GM12878 (cell line): Measurements from ENCODE around the gene PTPRQ. TPM values are rescaled to one million over a fixed set of nuclear protein-coding genes. Genes with fewer than 3 reads are reported as not detected.

ENCODE experiments used
- ATAC-seq: fragments of 200-7000 bp; cut with Tn5 transposase; 3 replicates; pipeline ENCODE4 v1.9.1; 2020; ENCODE audit warnings: mild to moderate bottlenecking, moderate library complexity
- BruUV-seq: library from RNA; stranded (reverse); fragments of 400-500 nt; replicated peaks from 2 replicates; lab custom pipeline; 2021; lab: Mats Ljungman, UMichigan
- CTCF ChIA-PET: fragments of 300-600 bp; sonication (Branson Sonifier 250); formaldehyde crosslinking; extraction: SDS; loops from one replicate; lab custom pipeline; 2021; ENCODE audit warnings: inconsistent platforms; lab: Yijun Ruan, JAX
- POLR2A ChIA-PET: fragments of 350-600 bp; formaldehyde crosslinking; extraction: SDS; loops from one replicate; lab custom pipeline; 2021; ENCODE audit warnings: inconsistent platforms; lab: Charles Lee
- RAD21 ChIA-PET: fragments of 300-600 bp; sonication (Branson Sonifier 250); formaldehyde crosslinking; loops from one replicate; lab custom pipeline; 2023; ENCODE audit warnings: antibody characterized with exemption; ENCODE audit not compliant: unreplicated experiment; lab: Charles Lee
- SMC1A ChIA-PET: fragments of 300-600 bp; sonication (Branson Sonifier 250); formaldehyde crosslinking; loops from one replicate; lab custom pipeline; 2023; ENCODE audit not compliant: unreplicated experiment, uncharacterized antibody; lab: Charles Lee
- DNase-seq: peaks from one replicate; pipeline ENCODE4 v3.0.0-alpha.2; 2011; ENCODE audit warnings: low read depth, low spot score
- FAIRE-seq: peaks from 3 replicates; lab custom pipeline; 2011; peaks lifted over from hg19 to GRCh38; lab: Jason Lieb, UNC
- H2AFZ ChIP-seq: 2 replicates; pipeline ENCODE4 v1.6.0; 2011; ENCODE audit warnings: low read depth, low read length, control low read depth; ENCODE audit not compliant: control insufficient read depth
- H3K27ac ChIP-seq: 2 replicates; pipeline ENCODE4 v1.5.1; 2011; ENCODE audit warnings: control low read depth; ENCODE audit not compliant: control insufficient read depth, insufficient read depth
- H3K27me3 ChIP-seq, 2 experiments: replicated peaks in 1 of 2; 2 replicates each; pipeline versions ENCODE4 v1.6.0 to v1.6.1; 2011; ENCODE audit warnings: low read length in 1 of 2; ENCODE audit not compliant: control insufficient read depth in 2 of 2, insufficient read depth in 2 of 2
- H3K36me3 ChIP-seq, 2 experiments: 2 replicates each; pipeline ENCODE4 v1.5.1; 2011; ENCODE audit warnings: low read length in 1 of 2; ENCODE audit not compliant: control insufficient read depth in 2 of 2, insufficient read depth in 2 of 2
- H3K4me1 ChIP-seq: 2 replicates; pipeline ENCODE4 v1.6.1; 2011; ENCODE audit warnings: mild to moderate bottlenecking, low read length, moderate library complexity, mixed read lengths; ENCODE audit not compliant: control insufficient read depth, insufficient read depth
- H3K4me2 ChIP-seq: 2 replicates; pipeline ENCODE4 v1.6.0; 2011; ENCODE audit warnings: control low read depth; ENCODE audit not compliant: control insufficient read depth, insufficient read depth
- H3K4me3 ChIP-seq: fragments of 200-600 bp; sonication (generic); 2 replicates; pipeline ENCODE4 v1.5.1; 2016
- H3K79me2 ChIP-seq: 2 replicates; pipeline ENCODE4 v1.6.0; 2011; ENCODE audit warnings: low read length; ENCODE audit not compliant: control insufficient read depth, insufficient read depth
- H3K9ac ChIP-seq: 2 replicates; pipeline ENCODE4 v1.8.0; 2011; ENCODE audit warnings: low read length, control low read depth, mixed read lengths; ENCODE audit not compliant: control insufficient read depth, insufficient read depth
- H3K9me3 ChIP-seq: replicated peaks from 3 replicates; pipeline ENCODE4 v1.5.1; 2011; ENCODE audit warnings: mild to moderate bottlenecking, low read length; ENCODE audit not compliant: control insufficient read depth, insufficient read depth
- H4K20me1 ChIP-seq: 2 replicates; pipeline ENCODE4 v1.6.0; 2011; ENCODE audit not compliant: control insufficient read depth, insufficient read depth
- CEBPB ChIP-seq, 2 experiments: fragments of 150-350 bp in 1 of 2; IDR thresholded peaks; 2 replicates each; pipeline ENCODE4 v1.6.1; 2012 to 2014; ENCODE audit warnings: low read depth in 2 of 2, low read length in 2 of 2, borderline replicate concordance in 1 of 2, inconsistent platforms in 1 of 2
- KDM1A ChIP-seq: fragments of 200-600 bp; sonication (generic); IDR thresholded peaks from 2 replicates; pipeline ENCODE4 v1.6.1; 2016; ENCODE audit warnings: borderline replicate concordance
- MLLT1 ChIP-seq: fragments of 450-650 bp; IDR thresholded peaks from 2 replicates; pipeline ENCODE4 v1.6.1; 2016; ENCODE audit warnings: mild to moderate bottlenecking
- NFIC ChIP-seq: IDR thresholded peaks from 2 replicates; pipeline ENCODE4 v1.6.1; 2012; ENCODE audit warnings: low read depth, mild to moderate bottlenecking, inconsistent platforms, low read length, moderate library complexity
- SIX5 ChIP-seq: IDR thresholded peaks from 2 replicates; pipeline ENCODE4 v1.6.1; 2011; ENCODE audit warnings: mild to moderate bottlenecking, low read depth, low read length, moderate library complexity; ENCODE audit not compliant: severe bottlenecking
- USF1 ChIP-seq: IDR thresholded peaks from 2 replicates; pipeline ENCODE4 v1.6.1; 2011; ENCODE audit warnings: borderline replicate concordance, low read depth, mild to moderate bottlenecking, moderate library complexity, mixed read lengths, low read length; ENCODE audit not compliant: insufficient read depth; ENCODE audit errors: extremely low read length
- YY1 ChIP-seq: IDR thresholded peaks from 2 replicates; pipeline ENCODE4 v1.6.1; 2011; ENCODE audit warnings: low read depth, mild to moderate bottlenecking, low read length
- ZNF207 ChIP-seq: fragments of 450-650 bp; IDR thresholded peaks from 2 replicates; pipeline ENCODE4 v1.6.1; 2014; ENCODE audit warnings: antibody characterized with exemption, mild to moderate bottlenecking, borderline replicate concordance
- WGBS: methylation state at CpG from one replicate; pipeline ENCODE4 v1.1.6; 2016; ENCODE audit warnings: low lambda C conversion rate; ENCODE audit not compliant: insufficient replicate concordance, insufficient coverage; ENCODE audit errors: missing lambda C conversion rate; 5-methylcytosine and 5-hydroxymethylcytosine counted together
- in situ Hi-C: fragments of 300-500 bp; cut with MboI; formaldehyde crosslinking; loops from 9 replicates; pipeline ENCODE4 v1.14.3; 2018; ENCODE audit warnings: mixed read lengths
- intact Hi-C: fragments of 100-400 bp; cut with micrococcal nuclease; formaldehyde crosslinking; loops from one replicate; pipeline ENCODE4 v1.14.2; 2022; ENCODE audit not compliant: unreplicated experiment
- polyA plus RNA-seq, 11 experiments: library from polyadenylated mRNA; depleted of rRNA in 4 of 11; unstranded in 6 of 11; stranded (reverse) in 5 of 11; fragments of >200 nt; fragmentation: Nextera tagmentation in 4 of 11; fragmentation: Illumina TruSeq in 1 of 11; extraction: Ambion mirVana in 4 of 11; extraction: Trizol in 1 of 11; gene quantifications; 1 replicate in 1 of 11; 2 replicates in 10 of 11; pipeline versions ENCODE4 v1.2.1 to v1.2.3, GENCODE V29; 2011 to 2016; ENCODE audit warnings: inconsistent platforms in 2 of 11, missing spikeins in 2 of 11, low read depth in 1 of 11
- total RNA-seq, 4 experiments: library from RNA; depleted of rRNA in 3 of 4; stranded (reverse); fragments of >200 nt in 3 of 4; fragmentation: Illumina TruSeq in 1 of 4; extraction: Trizol in 1 of 4; gene quantifications; 2 replicates each; pipeline versions ENCODE4 v1.2.1 to v1.2.3, GENCODE V29; 2013 to 2021
- TF ChIP-seq, protein P1 (sequence below): fragments of 450-650 bp; IDR thresholded peaks from 2 replicates; pipeline ENCODE4 v1.6.1; 2018; ENCODE audit warnings: mild to moderate bottlenecking, low read depth, moderate library complexity; ENCODE audit not compliant: partially characterized antibody

Gene PTPRQ
- total and polyA plus RNA-seq, 10 of the 15 experiments (the other 5 are each of a cell fraction or from before 2014, with no cell fraction given) = 0.01 TPM; not detected in 9

DNA sequence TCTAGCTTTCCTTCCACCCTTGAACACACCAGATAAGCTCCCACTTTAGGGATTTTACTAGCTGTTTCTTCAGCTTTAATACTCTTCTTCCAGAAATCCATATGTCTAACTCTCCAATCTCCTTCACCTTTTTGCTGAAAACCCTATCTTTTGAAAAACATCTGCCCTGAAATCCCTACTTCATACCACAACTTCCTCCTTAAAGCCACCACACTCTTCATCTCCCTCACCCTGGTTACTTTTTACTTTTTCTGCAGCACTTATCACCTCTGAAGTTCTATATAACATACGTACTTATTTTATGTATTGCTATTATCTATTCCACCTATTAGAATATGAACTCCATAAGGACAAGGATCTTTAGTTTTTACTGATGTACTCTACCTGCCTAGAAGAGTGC lies 28.6 kb upstream of the PTPRQ start:
- H4K20me1 ChIP-seq = no peaks in the 10 kb centered on the region
- SMC1A ChIA-PET = interaction anchor here (1.5 kb wide), 1 partner anchor 346 kb away, joined by 3 read pairs; no protein-coding TSS in a partner anchor
- CTCF ChIA-PET = no interaction called here
- H3K79me2 ChIP-seq = no peaks in the 10 kb centered on the region
- RAD21 ChIA-PET = no interaction called here
- TF ChIP-seq CEBPB (IDR thresholded peaks at IDR 0.05; ENCODE audit: borderline replicate concordance in 1 of 2, low read depth in 2 of 2, low read length in 2 of 2) (no peak), SIX5 (no peak), NFIC (no peak)
- H3K9ac ChIP-seq = no peak overlapping the region
- DNase-seq (no peak), FAIRE-seq (no peak), ATAC-seq (no peak)
- no peaks in the 10 kb centered on the region for H3K36me3 ChIP-seq
- no peaks in the 10 kb centered on the region for H3K27me3 ChIP-seq
- WGBS = 75% methylated on average over 1 of the region's 1 CpG
- no peak overlapping the region for H3K4me2 ChIP-seq
- H3K4me1 ChIP-seq = peaks cover 6% of the 10 kb centered on the region; the same call in 1 of the 2 replicates
- in situ Hi-C loops (no loop called here), intact Hi-C loops (loop anchor here (10.0 kb wide), 1 partner anchor 1209 kb away; no protein-coding TSS in a partner anchor)
- no peak overlapping the region for H3K27ac ChIP-seq
- H3K9me3 ChIP-seq = no peaks in the 10 kb centered on the region
- no peak overlapping the region for H3K4me3 ChIP-seq
- POLR2A ChIA-PET = no interaction called here
- BruUV-seq = no TSS peak
- no peak overlapping the region for H2AFZ ChIP-seq

GRCh38 chr12:80419644-80420043 lies 24.4 kb upstream of the PTPRQ start:
- POLR2A ChIA-PET = no interaction called here
- no peak for TF ChIP-seq KDM1A
- TF ChIP-seq MLLT1 = no peak
- TF ChIP-seq YY1 = no peak
- TF ChIP-seq, protein P1, sequence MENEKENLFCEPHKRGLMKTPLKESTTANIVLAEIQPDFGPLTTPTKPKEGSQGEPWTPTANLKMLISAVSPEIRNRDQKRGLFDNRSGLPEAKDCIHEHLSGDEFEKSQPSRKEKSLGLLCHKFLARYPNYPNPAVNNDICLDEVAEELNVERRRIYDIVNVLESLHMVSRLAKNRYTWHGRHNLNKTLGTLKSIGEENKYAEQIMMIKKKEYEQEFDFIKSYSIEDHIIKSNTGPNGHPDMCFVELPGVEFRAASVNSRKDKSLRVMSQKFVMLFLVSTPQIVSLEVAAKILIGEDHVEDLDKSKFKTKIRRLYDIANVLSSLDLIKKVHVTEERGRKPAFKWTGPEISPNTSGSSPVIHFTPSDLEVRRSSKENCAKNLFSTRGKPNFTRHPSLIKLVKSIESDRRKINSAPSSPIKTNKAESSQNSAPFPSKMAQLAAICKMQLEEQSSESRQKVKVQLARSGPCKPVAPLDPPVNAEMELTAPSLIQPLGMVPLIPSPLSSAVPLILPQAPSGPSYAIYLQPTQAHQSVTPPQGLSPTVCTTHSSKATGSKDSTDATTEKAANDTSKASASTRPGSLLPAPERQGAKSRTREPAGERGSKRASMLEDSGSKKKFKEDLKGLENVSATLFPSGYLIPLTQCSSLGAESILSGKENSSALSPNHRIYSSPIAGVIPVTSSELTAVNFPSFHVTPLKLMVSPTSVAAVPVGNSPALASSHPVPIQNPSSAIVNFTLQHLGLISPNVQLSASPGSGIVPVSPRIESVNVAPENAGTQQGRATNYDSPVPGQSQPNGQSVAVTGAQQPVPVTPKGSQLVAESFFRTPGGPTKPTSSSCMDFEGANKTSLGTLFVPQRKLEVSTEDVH = no peak
- TF ChIP-seq ZNF207 = no peak
- no peak for TF ChIP-seq USF1

More at GRCh38 chr12:80419644-80420043, 24.4 kb upstream of the PTPRQ start:
- CTCF ChIA-PET = no interaction called here
- SMC1A ChIA-PET = interaction anchor here (0.7 kb wide), 1 partner anchor 706 kb away, joined by 3 read pairs; no protein-coding TSS in a partner anchor
- Histone ChIP-seq H2AFZ (no peak overlapping the region), H3K4me1 (no peaks in the 10 kb centered on the region), H3K4me3 (no peak overlapping the region), H3K36me3 (no peaks in the 10 kb centered on the region), H3K79me2 (no peaks in the 10 kb centered on the region), H3K4me2 (no peak overlapping the region), H4K20me1 (no peaks in the 10 kb centered on the region), H3K27me3 (no peaks in the 10 kb centered on the region), H3K9me3 (no peaks in the 10 kb centered on the region), H3K9ac (no peak overlapping the region), H3K27ac (no peak overlapping the region)
- ATAC-seq (no peak), FAIRE-seq (no peak), DNase-seq (no peak)
- RAD21 ChIA-PET = no interaction called here
- BruUV-seq = no TSS peak
- in situ Hi-C loops (no loop called here), intact Hi-C loops (loop anchor here (10.0 kb wide), 1 partner anchor 1205 kb away; no protein-coding TSS in a partner anchor)
